Neural progenitor cell (in vitro differentiated cells): Measurements from ENCODE around the gene C18orf63. TPM values are rescaled to one million over a fixed set of nuclear protein-coding genes. Genes with fewer than 3 reads are reported as not detected.

ENCODE experiments used
- DNase-seq: peaks from one replicate; pipeline ENCODE4 v3.0.0-alpha.2; 2016; ENCODE audit warnings: low spot score
- H2AFZ ChIP-seq: fragments of 200-600 bp; sonication (generic); replicated peaks from 2 replicates; pipeline ENCODE4 v1.6.1; 2016; ENCODE audit warnings: antibody characterized with exemption
- H3F3A ChIP-seq: fragments of 200-600 bp; sonication (generic); 2 replicates; pipeline ENCODE4 v1.6.1; 2016; ENCODE audit warnings: antibody characterized with exemption, low read depth
- H3K27ac ChIP-seq: fragments of 200-600 bp; sonication (generic); 2 replicates; pipeline ENCODE4 v1.5.1; 2016; ENCODE audit warnings: mild to moderate bottlenecking
- H3K27me3 ChIP-seq: fragments of 200-600 bp; sonication (generic); 2 replicates; pipeline ENCODE4 v1.6.1; 2016; ENCODE audit warnings: mild to moderate bottlenecking, moderate library complexity
- H3K36me3 ChIP-seq: fragments of 200-600 bp; sonication (generic); 2 replicates; pipeline ENCODE4 v1.5.1; 2016
- H3K4me1 ChIP-seq: fragments of 200-600 bp; sonication (generic); 2 replicates; pipeline ENCODE4 v1.6.1; 2016; ENCODE audit warnings: mixed run types
- H3K4me2 ChIP-seq: fragments of 200-600 bp; sonication (generic); 2 replicates; pipeline ENCODE4 v1.6.1; 2016
- H3K4me3 ChIP-seq: fragments of 200-600 bp; sonication (generic); 2 replicates; pipeline ENCODE4 v1.5.1; 2016
- H3K79me2 ChIP-seq: fragments of 200-600 bp; sonication (generic); 2 replicates; pipeline ENCODE4 v1.6.1; 2016; ENCODE audit warnings: low read depth
- H3K9ac ChIP-seq: fragments of 200-600 bp; sonication (generic); 2 replicates; pipeline ENCODE4 v1.6.1; 2016
- H3K9me3 ChIP-seq: fragments of 200-600 bp; sonication (generic); 2 replicates; pipeline ENCODE4 v1.5.1; 2016; ENCODE audit warnings: low read depth
- H4K20me1 ChIP-seq: fragments of 200-600 bp; sonication (generic); 2 replicates; pipeline ENCODE4 v1.6.1; 2016; ENCODE audit warnings: low read depth
- H3K27ac Mint-ChIP-seq: 3 replicates; pipeline ENCODE4 v1.8.0; 2021; ENCODE audit warnings: mixed read lengths
- H3K27me3 Mint-ChIP-seq: 2 replicates; pipeline ENCODE4 v1.8.0; 2022; ENCODE audit warnings: low read depth, mild to moderate bottlenecking, inconsistent platforms, moderate library complexity, mixed read lengths; ENCODE audit not compliant: insufficient read depth
- H3K36me3 Mint-ChIP-seq: 3 replicates; pipeline ENCODE4 v1.8.0; 2021; ENCODE audit warnings: mixed read lengths
- H3K4me1 Mint-ChIP-seq: 3 replicates; pipeline ENCODE4 v1.8.0; 2021; ENCODE audit warnings: mixed read lengths
- H3K4me3 Mint-ChIP-seq: 3 replicates; pipeline ENCODE4 v1.8.0; 2021; ENCODE audit warnings: mild to moderate bottlenecking, moderate library complexity, mixed read lengths
- H3K9me3 Mint-ChIP-seq: 3 replicates; pipeline ENCODE4 v1.8.0; 2020; ENCODE audit warnings: mixed read lengths
- EZH2 ChIP-seq: fragments of 200-600 bp; sonication (generic); IDR thresholded peaks from 2 replicates; pipeline ENCODE4 v1.6.1; 2017; ENCODE audit warnings: antibody characterized with exemption, mild to moderate bottlenecking, moderate library complexity
- EZH2phosphoT487 ChIP-seq: fragments of 200-600 bp; sonication (generic); IDR thresholded peaks from 2 replicates; pipeline ENCODE4 v1.6.1; 2017; ENCODE audit warnings: antibody characterized with exemption
- total RNA-seq: library from RNA; depleted of rRNA; stranded (reverse); fragments of >200 nt; gene quantifications from 2 replicates; pipeline ENCODE4 v1.2.3, GENCODE V29; 2015; ENCODE audit warnings: low replicate concordance
- TF ChIP-seq, protein P1 (sequence below): fragments of 200-600 bp; sonication (generic); IDR thresholded peaks from 2 replicates; pipeline ENCODE4 v1.5.1; 2017; ENCODE audit warnings: antibody characterized with exemption, mild to moderate bottlenecking

Gene C18orf63
- total RNA-seq, 1 donor from 2014 or later = not detected

DNA sequence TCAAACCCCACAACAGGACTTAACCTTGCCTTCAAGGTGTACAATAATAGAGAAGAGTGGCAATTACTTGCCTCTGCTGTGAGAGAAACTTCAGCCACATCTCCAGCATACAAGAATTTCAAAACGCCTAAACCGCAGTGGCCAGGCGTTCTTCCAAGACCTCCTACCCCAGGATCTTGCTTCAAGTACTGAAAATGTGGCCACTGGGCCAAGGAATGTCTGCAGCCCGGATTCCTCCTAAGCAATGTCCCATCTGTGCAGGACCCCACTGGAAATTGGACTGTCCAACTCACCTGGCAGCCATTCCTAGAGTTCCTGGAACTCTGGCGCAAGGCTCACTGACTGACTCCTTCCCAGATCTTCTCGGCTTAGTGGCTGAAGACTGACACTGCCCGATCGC, 21.1 kb upstream of the C18orf63 start:
- Histone ChIP-seq H3K4me1 (no peaks in the 10 kb centered on the region), H3K36me3 (no peaks in the 10 kb centered on the region), H3K27ac (no peak overlapping the region), H3K79me2 (no peaks in the 10 kb centered on the region), H3K4me2 (no peak overlapping the region), H3K27me3 (peaks cover 22% of the 10 kb centered on the region), H3F3A (no peaks in the 10 kb centered on the region), H3K9ac (no peak overlapping the region), H2AFZ (no peak overlapping the region), H3K4me3 (no peak overlapping the region), H3K9me3 (peaks cover 5% of the 10 kb centered on the region), H4K20me1 (no peaks in the 10 kb centered on the region)
- Mint-ChIP-seq H3K4me1 (peaks cover 6% of the 10 kb centered on the region), H3K4me3 (no peak overlapping the region), H3K9me3 (peaks cover 5% of the 10 kb centered on the region), H3K27ac (no peak overlapping the region), H3K27me3 (peaks cover 9% of the 10 kb centered on the region), H3K36me3 (peaks cover 1% of the 10 kb centered on the region)
- no peak for DNase-seq
- TF ChIP-seq EZH2phosphoT487 (no peak), EZH2 (no peak)

DNA sequence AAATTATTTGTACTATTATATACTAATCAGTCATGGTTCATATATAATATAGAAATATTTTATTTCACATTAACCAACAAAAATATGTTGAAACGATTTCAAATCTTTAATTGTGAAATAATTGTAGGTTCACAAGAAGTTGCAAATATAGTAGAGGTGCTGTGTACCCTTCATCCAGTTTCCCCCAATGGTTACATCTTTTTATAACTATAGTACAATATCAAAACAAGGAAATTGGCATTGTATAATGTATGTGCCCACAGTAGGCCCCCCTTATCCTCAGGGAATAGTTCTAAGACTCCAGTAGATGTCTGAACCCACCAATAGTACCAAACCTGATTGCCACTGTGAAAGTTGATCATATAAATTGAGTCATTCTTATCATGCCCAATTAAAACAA, 16.5 kb upstream of the C18orf63 start:
- DNase-seq = no peak
- TF ChIP-seq EZH2 (no peak), EZH2phosphoT487 (no peak)
- TF ChIP-seq, protein P1, sequence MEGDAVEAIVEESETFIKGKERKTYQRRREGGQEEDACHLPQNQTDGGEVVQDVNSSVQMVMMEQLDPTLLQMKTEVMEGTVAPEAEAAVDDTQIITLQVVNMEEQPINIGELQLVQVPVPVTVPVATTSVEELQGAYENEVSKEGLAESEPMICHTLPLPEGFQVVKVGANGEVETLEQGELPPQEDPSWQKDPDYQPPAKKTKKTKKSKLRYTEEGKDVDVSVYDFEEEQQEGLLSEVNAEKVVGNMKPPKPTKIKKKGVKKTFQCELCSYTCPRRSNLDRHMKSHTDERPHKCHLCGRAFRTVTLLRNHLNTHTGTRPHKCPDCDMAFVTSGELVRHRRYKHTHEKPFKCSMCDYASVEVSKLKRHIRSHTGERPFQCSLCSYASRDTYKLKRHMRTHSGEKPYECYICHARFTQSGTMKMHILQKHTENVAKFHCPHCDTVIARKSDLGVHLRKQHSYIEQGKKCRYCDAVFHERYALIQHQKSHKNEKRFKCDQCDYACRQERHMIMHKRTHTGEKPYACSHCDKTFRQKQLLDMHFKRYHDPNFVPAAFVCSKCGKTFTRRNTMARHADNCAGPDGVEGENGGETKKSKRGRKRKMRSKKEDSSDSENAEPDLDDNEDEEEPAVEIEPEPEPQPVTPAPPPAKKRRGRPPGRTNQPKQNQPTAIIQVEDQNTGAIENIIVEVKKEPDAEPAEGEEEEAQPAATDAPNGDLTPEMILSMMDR = no peak
- Histone ChIP-seq H3K4me1 (no peaks in the 10 kb centered on the region), H3K27me3 (no peaks in the 10 kb centered on the region), H3K79me2 (no peaks in the 10 kb centered on the region), H4K20me1 (no peaks in the 10 kb centered on the region), H3K27ac (no peak overlapping the region), H3K9ac (no peak overlapping the region), H3K36me3 (no peaks in the 10 kb centered on the region), H3F3A (no peaks in the 10 kb centered on the region), H3K4me2 (no peak overlapping the region), H3K4me3 (no peak overlapping the region), H2AFZ (no peak overlapping the region), H3K9me3 (no peaks in the 10 kb centered on the region)
- no peaks in the 10 kb centered on the region for H3K4me1 Mint-ChIP-seq
- H3K9me3 Mint-ChIP-seq = peaks cover 3% of the 10 kb centered on the region
- peaks cover 5% of the 10 kb centered on the region for H3K27me3 Mint-ChIP-seq
- no peak overlapping the region for H3K27ac Mint-ChIP-seq
- no peaks in the 10 kb centered on the region for H3K36me3 Mint-ChIP-seq
- H3K4me3 Mint-ChIP-seq = no peak overlapping the region

DNA sequence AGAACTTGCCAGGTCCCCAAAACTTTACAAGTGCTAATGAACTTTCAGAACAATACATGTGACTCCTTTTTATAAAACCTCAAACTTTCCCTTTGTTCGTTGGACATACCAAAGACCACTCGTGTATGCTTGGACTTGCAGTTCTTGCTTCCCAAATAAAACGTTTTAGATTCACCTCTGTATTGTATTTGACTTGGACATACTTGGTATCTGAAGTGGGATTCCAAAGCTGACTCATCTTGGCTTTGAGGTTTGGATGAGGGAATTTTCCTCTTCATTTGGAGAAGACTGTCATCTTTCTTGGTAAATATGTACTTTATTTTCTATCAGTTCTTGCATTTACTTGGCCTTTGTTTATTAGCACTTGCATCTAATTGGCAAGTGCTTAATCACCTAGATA, 15.9 kb upstream of the C18orf63 start:
- Histone ChIP-seq H2AFZ (no peak overlapping the region), H3F3A (no peaks in the 10 kb centered on the region), H3K27me3 (no peaks in the 10 kb centered on the region), H3K4me3 (no peak overlapping the region), H3K4me2 (no peak overlapping the region), H3K27ac (no peak overlapping the region), H3K4me1 (no peaks in the 10 kb centered on the region), H3K9me3 (no peaks in the 10 kb centered on the region), H3K9ac (no peak overlapping the region), H3K36me3 (no peaks in the 10 kb centered on the region), H3K79me2 (no peaks in the 10 kb centered on the region), H4K20me1 (no peaks in the 10 kb centered on the region)
- H3K27ac Mint-ChIP-seq = no peak overlapping the region
- no peak overlapping the region for H3K4me3 Mint-ChIP-seq
- peaks cover 3% of the 10 kb centered on the region for H3K9me3 Mint-ChIP-seq
- TF ChIP-seq EZH2phosphoT487 (no peak), EZH2 (no peak)
- TF ChIP-seq, protein P1 = no peak
- no peaks in the 10 kb centered on the region for H3K4me1 Mint-ChIP-seq
- no peak for DNase-seq
- peaks cover 5% of the 10 kb centered on the region for H3K27me3 Mint-ChIP-seq
- H3K36me3 Mint-ChIP-seq = no peaks in the 10 kb centered on the region

DNA sequence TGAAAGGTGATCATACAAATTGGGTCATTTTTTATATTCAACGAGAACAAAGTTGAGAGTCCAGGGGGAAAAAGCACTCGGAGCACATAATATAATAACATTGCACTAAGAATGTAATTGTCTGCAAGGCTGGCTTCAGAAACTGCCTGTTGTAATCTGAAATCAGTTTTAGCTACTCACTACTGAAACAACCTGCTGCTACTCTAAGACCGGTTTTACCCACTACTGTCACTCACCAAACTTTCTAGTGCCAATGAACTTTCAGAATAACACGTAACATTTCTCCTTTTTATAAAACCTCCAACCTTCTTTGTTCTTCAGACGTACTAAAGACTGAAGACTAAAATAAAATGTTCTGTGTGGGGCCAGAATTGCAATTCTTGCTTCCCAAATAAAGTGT, 12.3 kb upstream of the C18orf63 start:
- no peak overlapping the region for H2AFZ ChIP-seq
- Mint-ChIP-seq H3K27ac (no peak overlapping the region), H3K4me3 (no peak overlapping the region), H3K27me3 (peaks cover 5% of the 10 kb centered on the region), H3K4me1 (no peaks in the 10 kb centered on the region), H3K9me3 (peaks cover 1% of the 10 kb centered on the region), H3K36me3 (no peaks in the 10 kb centered on the region)
- H4K20me1 ChIP-seq = no peaks in the 10 kb centered on the region
- DNase-seq = no peak
- no peaks in the 10 kb centered on the region for H3F3A ChIP-seq
- no peaks in the 10 kb centered on the region for H3K9me3 ChIP-seq
- no peak overlapping the region for H3K27ac ChIP-seq
- H3K4me2 ChIP-seq = no peak overlapping the region
- no peaks in the 10 kb centered on the region for H3K36me3 ChIP-seq
- no peaks in the 10 kb centered on the region for H3K4me1 ChIP-seq
- H3K27me3 ChIP-seq = no peaks in the 10 kb centered on the region
- TF ChIP-seq EZH2phosphoT487 = no peak
- no peak for TF ChIP-seq EZH2
- TF ChIP-seq, protein P1 = no peak
- no peak overlapping the region for H3K9ac ChIP-seq
- H3K4me3 ChIP-seq = no peak overlapping the region
- H3K79me2 ChIP-seq = no peaks in the 10 kb centered on the region
